ENCODE measurements around the gene ATF4. TPM values are rescaled to one million over a fixed set of nuclear protein-coding genes. Genes with fewer than 3 reads are reported as not detected.

The ATF4 gene
- total and polyA plus RNA-seq, 2 of the 13 experiments (the other 11 are each of a cell fraction or from before 2014, with no cell fraction given), result 486 to 1,297 TPM

DNA sequence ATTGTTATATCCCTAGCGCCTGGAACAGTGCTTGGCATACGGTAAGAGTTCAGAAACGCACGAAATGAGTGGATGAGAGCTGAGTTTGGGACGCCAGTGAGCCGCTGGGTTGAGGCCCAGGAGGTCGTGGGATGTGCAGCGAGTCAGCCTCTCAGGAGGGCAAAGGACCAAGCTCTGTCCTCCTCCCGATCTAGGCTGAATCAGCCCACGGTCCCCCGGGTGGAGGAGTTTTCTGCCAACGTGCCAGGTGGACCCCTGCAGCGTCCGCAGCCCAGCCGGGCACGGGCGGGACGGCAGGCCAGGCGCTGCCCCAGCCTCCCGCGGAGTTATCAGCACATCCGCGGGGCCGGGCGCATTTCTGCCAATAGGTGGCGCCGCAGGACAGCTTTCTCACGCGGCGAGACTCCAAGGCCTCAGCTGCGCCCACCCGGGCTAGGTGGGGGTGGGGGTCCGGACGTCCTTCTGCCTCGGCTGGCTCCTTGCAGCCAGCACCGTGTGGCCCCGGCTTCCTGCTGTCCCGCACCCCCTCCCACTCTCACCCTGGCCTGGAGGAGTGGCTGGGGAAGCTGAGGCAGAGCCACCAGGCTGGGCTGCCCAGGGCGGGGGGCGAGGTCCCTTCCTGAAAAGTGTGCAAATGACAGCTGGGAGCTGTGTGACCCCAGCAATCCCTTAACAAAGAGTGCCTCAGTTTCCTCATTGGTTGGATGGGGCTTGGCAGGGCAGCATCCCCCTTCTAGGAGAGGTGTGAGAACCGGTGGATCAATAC lies 14.4 kb downstream of the ATF4 start (continued):
- TF ChIP-seq SCMH1 (CRISPR knock-in tag; IDR thresholded peaks at IDR 0.05; ENCODE audit: borderline replicate concordance) (no peak), ZFP91 (CRISPR knock-in tag; IDR thresholded peaks at IDR 0.05; ENCODE audit: borderline replicate concordance) (peak; percentile 63; the same call in 1 of the 2 replicates), SNAPC2 (CRISPR knock-in tag; IDR thresholded peaks at IDR 0.05) (no peak), HNRNPLL (IDR thresholded peaks at IDR 0.05; ENCODE audit: low read depth, low read length, poor library complexity, severe bottlenecking) (peak; percentile 52), CENPX (CRISPR knock-in tag; IDR thresholded peaks at IDR 0.05) (no peak), HIC2 (CRISPR knock-in tag; IDR thresholded peaks at IDR 0.05; ENCODE audit: low read depth) (0 out of 2 replicates have a peak, but pooled peaks have one; percentile 58), ZNF589 (CRISPR knock-in tag; conservative IDR thresholded peaks at IDR 0.05) (no peak), ZNF30 (CRISPR knock-in tag; IDR thresholded peaks at IDR 0.05) (no peak), ZNF839 (CRISPR knock-in tag; IDR thresholded peaks at IDR 0.05; ENCODE audit: borderline replicate concordance) (no peak), NR2F6 (IDR thresholded peaks at IDR 0.05) (no peak), NR2F6 (CRISPR knock-in tag; IDR thresholded peaks at IDR 0.05) (0 out of 2 replicates have a peak, but pooled peaks have one; percentile 25), ZNF7 (CRISPR knock-in tag; IDR thresholded peaks at IDR 0.05) (no peak), MTF2 (CRISPR knock-in tag; IDR thresholded peaks at IDR 0.05; ENCODE audit: borderline replicate concordance) (peak; percentile 35; the same call in 1 of the 2 replicates), ZNF558 (CRISPR knock-in tag; IDR thresholded peaks at IDR 0.05; ENCODE audit: borderline replicate concordance) (no peak), RXRA (CRISPR knock-in tag; IDR thresholded peaks at IDR 0.05) (0 out of 2 replicates have a peak, but pooled peaks have one; percentile 30), PHF8 (CRISPR knock-in tag; IDR thresholded peaks at IDR 0.05) (0 out of 2 replicates have a peak, but pooled peaks have one; percentile 40), GATAD1 (CRISPR knock-in tag; IDR thresholded peaks at IDR 0.05) (peak; percentile 53), XRCC5 (optimal IDR thresholded peaks at IDR 0.05; ENCODE audit: low read length) (peak; percentile 42)
- TF ChIP-seq, protein P1, sequence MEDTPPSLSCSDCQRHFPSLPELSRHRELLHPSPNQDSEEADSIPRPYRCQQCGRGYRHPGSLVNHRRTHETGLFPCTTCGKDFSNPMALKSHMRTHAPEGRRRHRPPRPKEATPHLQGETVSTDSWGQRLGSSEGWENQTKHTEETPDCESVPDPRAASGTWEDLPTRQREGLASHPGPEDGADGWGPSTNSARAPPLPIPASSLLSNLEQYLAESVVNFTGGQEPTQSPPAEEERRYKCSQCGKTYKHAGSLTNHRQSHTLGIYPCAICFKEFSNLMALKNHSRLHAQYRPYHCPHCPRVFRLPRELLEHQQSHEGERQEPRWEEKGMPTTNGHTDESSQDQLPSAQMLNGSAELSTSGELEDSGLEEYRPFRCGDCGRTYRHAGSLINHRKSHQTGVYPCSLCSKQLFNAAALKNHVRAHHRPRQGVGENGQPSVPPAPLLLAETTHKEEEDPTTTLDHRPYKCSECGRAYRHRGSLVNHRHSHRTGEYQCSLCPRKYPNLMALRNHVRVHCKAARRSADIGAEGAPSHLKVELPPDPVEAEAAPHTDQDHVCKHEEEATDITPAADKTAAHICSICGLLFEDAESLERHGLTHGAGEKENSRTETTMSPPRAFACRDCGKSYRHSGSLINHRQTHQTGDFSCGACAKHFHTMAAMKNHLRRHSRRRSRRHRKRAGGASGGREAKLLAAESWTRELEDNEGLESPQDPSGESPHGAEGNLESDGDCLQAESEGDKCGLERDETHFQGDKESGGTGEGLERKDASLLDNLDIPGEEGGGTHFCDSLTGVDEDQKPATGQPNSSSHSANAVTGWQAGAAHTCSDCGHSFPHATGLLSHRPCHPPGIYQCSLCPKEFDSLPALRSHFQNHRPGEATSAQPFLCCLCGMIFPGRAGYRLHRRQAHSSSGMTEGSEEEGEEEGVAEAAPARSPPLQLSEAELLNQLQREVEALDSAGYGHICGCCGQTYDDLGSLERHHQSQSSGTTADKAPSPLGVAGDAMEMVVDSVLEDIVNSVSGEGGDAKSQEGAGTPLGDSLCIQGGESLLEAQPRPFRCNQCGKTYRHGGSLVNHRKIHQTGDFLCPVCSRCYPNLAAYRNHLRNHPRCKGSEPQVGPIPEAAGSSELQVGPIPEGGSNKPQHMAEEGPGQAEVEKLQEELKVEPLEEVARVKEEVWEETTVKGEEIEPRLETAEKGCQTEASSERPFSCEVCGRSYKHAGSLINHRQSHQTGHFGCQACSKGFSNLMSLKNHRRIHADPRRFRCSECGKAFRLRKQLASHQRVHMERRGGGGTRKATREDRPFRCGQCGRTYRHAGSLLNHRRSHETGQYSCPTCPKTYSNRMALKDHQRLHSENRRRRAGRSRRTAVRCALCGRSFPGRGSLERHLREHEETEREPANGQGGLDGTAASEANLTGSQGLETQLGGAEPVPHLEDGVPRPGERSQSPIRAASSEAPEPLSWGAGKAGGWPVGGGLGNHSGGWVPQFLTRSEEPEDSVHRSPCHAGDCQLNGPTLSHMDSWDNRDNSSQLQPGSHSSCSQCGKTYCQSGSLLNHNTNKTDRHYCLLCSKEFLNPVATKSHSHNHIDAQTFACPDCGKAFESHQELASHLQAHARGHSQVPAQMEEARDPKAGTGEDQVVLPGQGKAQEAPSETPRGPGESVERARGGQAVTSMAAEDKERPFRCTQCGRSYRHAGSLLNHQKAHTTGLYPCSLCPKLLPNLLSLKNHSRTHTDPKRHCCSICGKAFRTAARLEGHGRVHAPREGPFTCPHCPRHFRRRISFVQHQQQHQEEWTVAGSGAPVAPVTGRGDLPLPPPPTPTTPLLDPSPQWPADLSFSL (CRISPR knock-in tag; IDR thresholded peaks at IDR 0.05), result no peak

Measured in HepG2 (cell line).